HepG2 (cell line): ENCODE data around the gene POMT1.

Experiments
- DPF2 ChIP-seq: sonication (generic); formaldehyde crosslinking; IDR thresholded peaks from 2 replicates; pipeline ENCODE4 v1.4.0; 2020; ENCODE audit warnings: mild to moderate bottlenecking, low read depth, missing genetic modification reagents, borderline replicate concordance
- MYC ChIP-seq: sonication (generic); formaldehyde crosslinking; IDR thresholded peaks from 2 replicates; pipeline ENCODE4 v1.9.0; 2021; ENCODE audit warnings: missing genetic modification reagents, borderline replicate concordance
- PHF20 ChIP-seq: sonication (generic); formaldehyde crosslinking; IDR thresholded peaks from 2 replicates; pipeline ENCODE4 v1.5.0; 2020; ENCODE audit warnings: mild to moderate bottlenecking, missing genetic modification reagents
- SRF ChIP-seq: IDR thresholded peaks from 2 replicates; pipeline ENCODE4 v1.6.1; 2011; ENCODE audit warnings: mild to moderate bottlenecking, low read depth, low read length, moderate library complexity
- ZNF501 ChIP-seq: sonication (generic); formaldehyde crosslinking; IDR thresholded peaks from 2 replicates; pipeline ENCODE4 v1.5.1; 2020; ENCODE audit warnings: mild to moderate bottlenecking, moderate library complexity, missing genetic modification reagents
- ZNF773 ChIP-seq: sonication (generic); formaldehyde crosslinking; IDR thresholded peaks from 2 replicates; pipeline ENCODE4 v1.4.0; 2020; ENCODE audit warnings: missing genetic modification reagents, borderline replicate concordance
- TF ChIP-seq, protein P1 (sequence below): sonication (generic); formaldehyde crosslinking; IDR thresholded peaks from 2 replicates; pipeline ENCODE4 v1.4.0; 2020; ENCODE audit warnings: missing genetic modification reagents
- TF ChIP-seq, protein P2 (sequence below): sonication (generic); formaldehyde crosslinking; IDR thresholded peaks from 2 replicates; pipeline ENCODE4 v1.5.1; 2020; ENCODE audit warnings: mild to moderate bottlenecking, moderate library complexity, missing genetic modification reagents

DNA sequence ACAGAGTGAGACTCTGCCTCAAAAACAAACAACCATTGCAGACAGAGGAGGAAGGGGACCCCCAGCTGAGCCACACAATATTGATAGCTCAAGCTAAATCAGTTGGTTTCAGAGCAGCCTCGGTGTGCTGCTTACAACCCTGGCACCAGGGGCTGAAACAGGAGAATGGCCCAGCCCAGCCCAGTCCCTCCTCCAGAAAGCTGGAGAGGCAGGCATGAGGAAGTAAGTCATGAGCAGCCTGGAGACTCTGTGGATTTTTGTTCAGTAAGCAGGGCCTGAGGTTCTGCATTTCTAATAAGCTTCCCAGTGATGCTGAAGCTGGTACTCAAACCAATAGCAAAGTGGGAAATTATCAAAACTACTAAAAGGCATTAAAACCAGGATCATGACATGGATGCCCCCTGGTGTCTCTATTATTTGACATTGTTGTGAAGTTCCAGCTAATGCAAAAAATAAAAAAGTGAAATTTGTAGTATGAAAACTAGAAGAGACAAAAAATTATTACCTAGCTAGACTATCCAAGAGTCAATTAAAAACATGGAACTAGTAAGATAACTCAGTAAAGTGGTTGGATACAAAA is 56.8 kb downstream of the POMT1 start:
- TF ChIP-seq DPF2 (CRISPR knock-in tag) = no peak
- no peak for TF ChIP-seq PHF20 (CRISPR knock-in tag)
- TF ChIP-seq ZNF773 (CRISPR knock-in tag) = no peak
- no peak for TF ChIP-seq MYC (CRISPR knock-in tag)
- TF ChIP-seq, protein P1, sequence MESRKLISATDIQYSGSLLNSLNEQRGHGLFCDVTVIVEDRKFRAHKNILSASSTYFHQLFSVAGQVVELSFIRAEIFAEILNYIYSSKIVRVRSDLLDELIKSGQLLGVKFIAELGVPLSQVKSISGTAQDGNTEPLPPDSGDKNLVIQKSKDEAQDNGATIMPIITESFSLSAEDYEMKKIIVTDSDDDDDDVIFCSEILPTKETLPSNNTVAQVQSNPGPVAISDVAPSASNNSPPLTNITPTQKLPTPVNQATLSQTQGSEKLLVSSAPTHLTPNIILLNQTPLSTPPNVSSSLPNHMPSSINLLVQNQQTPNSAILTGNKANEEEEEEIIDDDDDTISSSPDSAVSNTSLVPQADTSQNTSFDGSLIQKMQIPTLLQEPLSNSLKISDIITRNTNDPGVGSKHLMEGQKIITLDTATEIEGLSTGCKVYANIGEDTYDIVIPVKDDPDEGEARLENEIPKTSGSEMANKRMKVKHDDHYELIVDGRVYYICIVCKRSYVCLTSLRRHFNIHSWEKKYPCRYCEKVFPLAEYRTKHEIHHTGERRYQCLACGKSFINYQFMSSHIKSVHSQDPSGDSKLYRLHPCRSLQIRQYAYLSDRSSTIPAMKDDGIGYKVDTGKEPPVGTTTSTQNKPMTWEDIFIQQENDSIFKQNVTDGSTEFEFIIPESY (CRISPR knock-in tag) = no peak
- no peak for TF ChIP-seq ZNF501 (CRISPR knock-in tag)
- TF ChIP-seq SRF = no peak
- TF ChIP-seq, protein P2, sequence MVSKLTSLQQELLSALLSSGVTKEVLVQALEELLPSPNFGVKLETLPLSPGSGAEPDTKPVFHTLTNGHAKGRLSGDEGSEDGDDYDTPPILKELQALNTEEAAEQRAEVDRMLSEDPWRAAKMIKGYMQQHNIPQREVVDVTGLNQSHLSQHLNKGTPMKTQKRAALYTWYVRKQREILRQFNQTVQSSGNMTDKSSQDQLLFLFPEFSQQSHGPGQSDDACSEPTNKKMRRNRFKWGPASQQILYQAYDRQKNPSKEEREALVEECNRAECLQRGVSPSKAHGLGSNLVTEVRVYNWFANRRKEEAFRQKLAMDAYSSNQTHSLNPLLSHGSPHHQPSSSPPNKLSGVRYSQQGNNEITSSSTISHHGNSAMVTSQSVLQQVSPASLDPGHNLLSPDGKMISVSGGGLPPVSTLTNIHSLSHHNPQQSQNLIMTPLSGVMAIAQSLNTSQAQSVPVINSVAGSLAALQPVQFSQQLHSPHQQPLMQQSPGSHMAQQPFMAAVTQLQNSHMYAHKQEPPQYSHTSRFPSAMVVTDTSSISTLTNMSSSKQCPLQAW (CRISPR knock-in tag) = no peak
